ENCODE measurements around the gene SLC35A5. TPM values are rescaled to one million over a fixed set of nuclear protein-coding genes. Genes with fewer than 3 reads are reported as not detected.

The SLC35A5 gene
- total RNA-seq, 1 experiment from 2014 or later = 20.4 TPM

- DNase-seq (ENCODE audit: low spot score) = no peak
- BruUV-seq (replicated peaks) = no TSS peak
Observed at GRCh38 chr3:112568642-112569041, 6.8 kb downstream of the SLC35A5 start.

GRCh38 chr3:112569265-112569664, 7.4 kb downstream of the SLC35A5 start:
- no peak for DNase-seq (ENCODE audit: low spot score)
- ChIA-PET CTCF (no interaction called here), POLR2A (ENCODE audit: low non-redundant PET) (no interaction called here)
- H3K27me3 ChIP-seq (replicated peaks; ENCODE audit: insufficient read depth, low read depth, low read length, poor library complexity) = no peaks in the 10 kb centered on the region
- BruUV-seq (replicated peaks) = no TSS peak
- TF ChIP-seq EZH2 (IDR thresholded peaks at IDR 0.05; ENCODE audit: borderline replicate concordance, low read depth, low read length, poor library complexity, severe bottlenecking) (no peak), CTCF (conservative IDR thresholded peaks at IDR 0.05; ENCODE audit: low read depth, low read length) (no peak)
- H3K9me3 ChIP-seq (ENCODE audit: low read depth, low read length, poor library complexity, severe bottlenecking) = no peaks in the 10 kb centered on the region
- no peak overlapping the region for H3K27ac ChIP-seq (ENCODE audit: low read depth, low read length, poor library complexity, severe bottlenecking)
- intact Hi-C loops (cut with micrococcal nuclease; ENCODE audit: unreplicated experiment) = no loop called here
- H3K36me3 ChIP-seq (ENCODE audit: insufficient read depth, low read length, poor library complexity, severe bottlenecking) = peaks cover 6% of the 10 kb centered on the region
- H3K4me1 ChIP-seq (ENCODE audit: insufficient read depth, low read length, poor library complexity, severe bottlenecking) = no peaks in the 10 kb centered on the region
- no peak overlapping the region for H3K4me3 ChIP-seq (ENCODE audit: low read depth, low read length, poor library complexity, severe bottlenecking)

More at GRCh38 chr3:112568642-112569041, 6.8 kb downstream of the SLC35A5 start:
- intact Hi-C loops (cut with micrococcal nuclease; ENCODE audit: unreplicated experiment) = no loop called here
- ChIA-PET POLR2A (ENCODE audit: low non-redundant PET) (no interaction called here), CTCF (no interaction called here)
- Histone ChIP-seq H3K4me3 (ENCODE audit: low read depth, low read length, poor library complexity, severe bottlenecking) (no peak overlapping the region), H3K9me3 (ENCODE audit: low read depth, low read length, poor library complexity, severe bottlenecking) (no peaks in the 10 kb centered on the region), H3K27ac (ENCODE audit: low read depth, low read length, poor library complexity, severe bottlenecking) (no peak overlapping the region), H3K36me3 (ENCODE audit: insufficient read depth, low read length, poor library complexity, severe bottlenecking) (no peaks in the 10 kb centered on the region), H3K4me1 (ENCODE audit: insufficient read depth, low read length, poor library complexity, severe bottlenecking) (no peaks in the 10 kb centered on the region), H3K27me3 (replicated peaks; ENCODE audit: insufficient read depth, low read depth, low read length, poor library complexity) (no peaks in the 10 kb centered on the region)
- TF ChIP-seq EZH2 (IDR thresholded peaks at IDR 0.05; ENCODE audit: borderline replicate concordance, low read depth, low read length, poor library complexity, severe bottlenecking) = no peak
- no peak for TF ChIP-seq CTCF (conservative IDR thresholded peaks at IDR 0.05; ENCODE audit: low read depth, low read length)

- ChIA-PET POLR2A (ENCODE audit: low non-redundant PET) (no interaction called here), CTCF (no interaction called here)
- no peaks in the 10 kb centered on the region for H3K27me3 ChIP-seq (replicated peaks; ENCODE audit: insufficient read depth, low read depth, low read length, poor library complexity)
- H3K4me1 ChIP-seq (ENCODE audit: insufficient read depth, low read length, poor library complexity, severe bottlenecking) = no peaks in the 10 kb centered on the region
- TF ChIP-seq EZH2 (IDR thresholded peaks at IDR 0.05; ENCODE audit: borderline replicate concordance, low read depth, low read length, poor library complexity, severe bottlenecking) = no peak
- no peak for DNase-seq (ENCODE audit: low spot score)
- no peak overlapping the region for H3K27ac ChIP-seq (ENCODE audit: low read depth, low read length, poor library complexity, severe bottlenecking)
- no peaks in the 10 kb centered on the region for H3K9me3 ChIP-seq (ENCODE audit: low read depth, low read length, poor library complexity, severe bottlenecking)
- BruUV-seq (replicated peaks) = no TSS peak
- intact Hi-C loops (cut with micrococcal nuclease; ENCODE audit: unreplicated experiment) = no loop called here
- H3K4me3 ChIP-seq (ENCODE audit: low read depth, low read length, poor library complexity, severe bottlenecking) = no peak overlapping the region
- peaks cover 6% of the 10 kb centered on the region for H3K36me3 ChIP-seq (ENCODE audit: insufficient read depth, low read length, poor library complexity, severe bottlenecking)
Observed at GRCh38 chr3:112572701-112573100, 10.9 kb downstream of the SLC35A5 start.

GRCh38 chr3:112579232-112579631, 17.4 kb downstream of the SLC35A5 start:
- TF ChIP-seq CTCF (conservative IDR thresholded peaks at IDR 0.05; ENCODE audit: low read depth, low read length) (no peak), EZH2 (IDR thresholded peaks at IDR 0.05; ENCODE audit: borderline replicate concordance, low read depth, low read length, poor library complexity, severe bottlenecking) (no peak)
- Histone ChIP-seq H3K27me3 (replicated peaks; ENCODE audit: insufficient read depth, low read depth, low read length, poor library complexity) (no peaks in the 10 kb centered on the region), H3K27ac (ENCODE audit: low read depth, low read length, poor library complexity, severe bottlenecking) (no peak overlapping the region), H3K4me1 (ENCODE audit: insufficient read depth, low read length, poor library complexity, severe bottlenecking) (no peaks in the 10 kb centered on the region), H3K9me3 (ENCODE audit: low read depth, low read length, poor library complexity, severe bottlenecking) (no peaks in the 10 kb centered on the region), H3K36me3 (ENCODE audit: insufficient read depth, low read length, poor library complexity, severe bottlenecking) (peaks cover under 1% of the 10 kb centered on the region), H3K4me3 (ENCODE audit: low read depth, low read length, poor library complexity, severe bottlenecking) (no peak overlapping the region)
- ChIA-PET POLR2A (ENCODE audit: low non-redundant PET) (no interaction called here), CTCF (no interaction called here)
- intact Hi-C loops (cut with micrococcal nuclease; ENCODE audit: unreplicated experiment) = no loop called here
- DNase-seq (ENCODE audit: low spot score) = no peak
- no TSS peak for BruUV-seq (replicated peaks)
